Neural progenitor cell (in vitro differentiated cells): ENCODE data around the gene JPH3. TPM values are rescaled to one million over a fixed set of nuclear protein-coding genes. Genes with fewer than 3 reads are reported as not detected.

Source experiments
- DNase-seq: peaks from one replicate; pipeline ENCODE4 v3.0.0-alpha.2; 2016; ENCODE audit warnings: low spot score
- H2AFZ ChIP-seq: fragments of 200-600 bp; sonication (generic); replicated peaks from 2 replicates; pipeline ENCODE4 v1.6.1; 2016; ENCODE audit warnings: antibody characterized with exemption
- H3F3A ChIP-seq: fragments of 200-600 bp; sonication (generic); 2 replicates; pipeline ENCODE4 v1.6.1; 2016; ENCODE audit warnings: antibody characterized with exemption, low read depth
- H3K27ac ChIP-seq: fragments of 200-600 bp; sonication (generic); 2 replicates; pipeline ENCODE4 v1.5.1; 2016; ENCODE audit warnings: mild to moderate bottlenecking
- H3K27me3 ChIP-seq: fragments of 200-600 bp; sonication (generic); 2 replicates; pipeline ENCODE4 v1.6.1; 2016; ENCODE audit warnings: mild to moderate bottlenecking, moderate library complexity
- H3K36me3 ChIP-seq: fragments of 200-600 bp; sonication (generic); 2 replicates; pipeline ENCODE4 v1.5.1; 2016
- H3K4me1 ChIP-seq: fragments of 200-600 bp; sonication (generic); 2 replicates; pipeline ENCODE4 v1.6.1; 2016; ENCODE audit warnings: mixed run types
- H3K4me2 ChIP-seq: fragments of 200-600 bp; sonication (generic); 2 replicates; pipeline ENCODE4 v1.6.1; 2016
- H3K4me3 ChIP-seq: fragments of 200-600 bp; sonication (generic); 2 replicates; pipeline ENCODE4 v1.5.1; 2016
- H3K79me2 ChIP-seq: fragments of 200-600 bp; sonication (generic); 2 replicates; pipeline ENCODE4 v1.6.1; 2016; ENCODE audit warnings: low read depth
- H3K9ac ChIP-seq: fragments of 200-600 bp; sonication (generic); 2 replicates; pipeline ENCODE4 v1.6.1; 2016
- H3K9me3 ChIP-seq: fragments of 200-600 bp; sonication (generic); 2 replicates; pipeline ENCODE4 v1.5.1; 2016; ENCODE audit warnings: low read depth
- H4K20me1 ChIP-seq: fragments of 200-600 bp; sonication (generic); 2 replicates; pipeline ENCODE4 v1.6.1; 2016; ENCODE audit warnings: low read depth
- H3K27ac Mint-ChIP-seq: 3 replicates; pipeline ENCODE4 v1.8.0; 2021; ENCODE audit warnings: mixed read lengths
- H3K27me3 Mint-ChIP-seq: 2 replicates; pipeline ENCODE4 v1.8.0; 2022; ENCODE audit warnings: low read depth, mild to moderate bottlenecking, inconsistent platforms, moderate library complexity, mixed read lengths; ENCODE audit not compliant: insufficient read depth
- H3K36me3 Mint-ChIP-seq: 3 replicates; pipeline ENCODE4 v1.8.0; 2021; ENCODE audit warnings: mixed read lengths
- H3K4me1 Mint-ChIP-seq: 3 replicates; pipeline ENCODE4 v1.8.0; 2021; ENCODE audit warnings: mixed read lengths
- H3K4me3 Mint-ChIP-seq: 3 replicates; pipeline ENCODE4 v1.8.0; 2021; ENCODE audit warnings: mild to moderate bottlenecking, moderate library complexity, mixed read lengths
- H3K9me3 Mint-ChIP-seq: 3 replicates; pipeline ENCODE4 v1.8.0; 2020; ENCODE audit warnings: mixed read lengths
- EZH2 ChIP-seq: fragments of 200-600 bp; sonication (generic); IDR thresholded peaks from 2 replicates; pipeline ENCODE4 v1.6.1; 2017; ENCODE audit warnings: antibody characterized with exemption, mild to moderate bottlenecking, moderate library complexity
- EZH2phosphoT487 ChIP-seq: fragments of 200-600 bp; sonication (generic); IDR thresholded peaks from 2 replicates; pipeline ENCODE4 v1.6.1; 2017; ENCODE audit warnings: antibody characterized with exemption
- total RNA-seq: library from RNA; depleted of rRNA; stranded (reverse); fragments of >200 nt; gene quantifications from 2 replicates; pipeline ENCODE4 v1.2.3, GENCODE V29; 2015; ENCODE audit warnings: low replicate concordance
- TF ChIP-seq, protein P1 (sequence below): fragments of 200-600 bp; sonication (generic); IDR thresholded peaks from 2 replicates; pipeline ENCODE4 v1.5.1; 2017; ENCODE audit warnings: antibody characterized with exemption, mild to moderate bottlenecking

Gene JPH3
- total RNA-seq, 1 donor from 2014 or later: 7.1 TPM

DNA sequence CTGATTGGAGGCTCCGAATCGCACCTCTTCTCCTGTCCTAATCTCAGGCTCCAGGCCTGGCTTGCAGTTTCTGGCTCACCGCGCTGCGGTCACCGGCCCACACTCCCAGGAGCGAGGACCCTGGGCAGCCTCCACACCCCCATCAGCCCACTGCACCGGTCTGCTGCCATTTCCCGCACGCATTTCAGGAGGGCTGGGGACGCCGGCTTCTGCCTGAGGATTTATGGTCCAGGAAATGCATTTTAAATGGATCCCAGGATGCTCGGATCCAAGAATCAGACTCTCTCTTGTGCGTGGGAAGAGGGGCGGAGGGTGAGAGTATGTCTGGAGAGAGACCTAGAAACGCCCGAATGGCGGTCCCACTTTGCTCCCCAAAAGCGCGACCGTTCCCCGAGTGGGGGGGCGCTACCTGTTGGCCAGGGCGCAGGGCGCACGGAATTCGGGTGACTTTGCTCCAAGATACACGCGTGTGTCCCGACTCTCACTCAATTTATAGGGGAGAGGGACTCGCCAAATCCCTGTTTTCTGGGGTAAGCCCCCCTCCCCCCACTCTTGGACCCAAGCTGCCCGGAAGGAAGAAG, 817 bp upstream of the JPH3 start:
- no peaks in the 10 kb centered on the region for H3K36me3 ChIP-seq
- H3K4me3 ChIP-seq: peak overlapping the region; percentile 68
- Mint-ChIP-seq H3K27me3 (peaks cover 58% of the 10 kb centered on the region), H3K4me3 (peak overlapping the region; percentile 80), H3K4me1 (peaks cover 12% of the 10 kb centered on the region), H3K9me3 (no peaks in the 10 kb centered on the region), H3K27ac (no peak overlapping the region), H3K36me3 (no peaks in the 10 kb centered on the region)
- peak overlapping the region; percentile 94 for H3K4me2 ChIP-seq
- H3K9ac ChIP-seq: no peak overlapping the region
- H3K4me1 ChIP-seq: peaks cover 8% of the 10 kb centered on the region
- H3K79me2 ChIP-seq: peaks cover 19% of the 10 kb centered on the region
- no peak overlapping the region for H3K27ac ChIP-seq
- peaks cover 37% of the 10 kb centered on the region for H4K20me1 ChIP-seq
- H2AFZ ChIP-seq: peak overlapping the region; percentile 48
- H3K9me3 ChIP-seq: no peaks in the 10 kb centered on the region
- peaks cover 32% of the 10 kb centered on the region for H3F3A ChIP-seq
- DNase-seq: peak; percentile 43
- H3K27me3 ChIP-seq: peaks cover 63% of the 10 kb centered on the region
- TF ChIP-seq EZH2phosphoT487 (peak; percentile 34), EZH2 (no peak)

- H4K20me1 ChIP-seq: peaks cover 52% of the 10 kb centered on the region
- TF ChIP-seq EZH2 (peak; percentile 50), EZH2phosphoT487 (no peak)
- TF ChIP-seq, protein P1, sequence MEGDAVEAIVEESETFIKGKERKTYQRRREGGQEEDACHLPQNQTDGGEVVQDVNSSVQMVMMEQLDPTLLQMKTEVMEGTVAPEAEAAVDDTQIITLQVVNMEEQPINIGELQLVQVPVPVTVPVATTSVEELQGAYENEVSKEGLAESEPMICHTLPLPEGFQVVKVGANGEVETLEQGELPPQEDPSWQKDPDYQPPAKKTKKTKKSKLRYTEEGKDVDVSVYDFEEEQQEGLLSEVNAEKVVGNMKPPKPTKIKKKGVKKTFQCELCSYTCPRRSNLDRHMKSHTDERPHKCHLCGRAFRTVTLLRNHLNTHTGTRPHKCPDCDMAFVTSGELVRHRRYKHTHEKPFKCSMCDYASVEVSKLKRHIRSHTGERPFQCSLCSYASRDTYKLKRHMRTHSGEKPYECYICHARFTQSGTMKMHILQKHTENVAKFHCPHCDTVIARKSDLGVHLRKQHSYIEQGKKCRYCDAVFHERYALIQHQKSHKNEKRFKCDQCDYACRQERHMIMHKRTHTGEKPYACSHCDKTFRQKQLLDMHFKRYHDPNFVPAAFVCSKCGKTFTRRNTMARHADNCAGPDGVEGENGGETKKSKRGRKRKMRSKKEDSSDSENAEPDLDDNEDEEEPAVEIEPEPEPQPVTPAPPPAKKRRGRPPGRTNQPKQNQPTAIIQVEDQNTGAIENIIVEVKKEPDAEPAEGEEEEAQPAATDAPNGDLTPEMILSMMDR: no peak
- H3K4me2 ChIP-seq: peak overlapping the region; percentile 96
- peak overlapping the region; percentile 89 for H3K4me3 Mint-ChIP-seq
- H3K9me3 ChIP-seq: no peaks in the 10 kb centered on the region
- H3K27ac Mint-ChIP-seq: no peak overlapping the region
- peaks cover 60% of the 10 kb centered on the region for H3K27me3 ChIP-seq
- H3K4me3 ChIP-seq: peak overlapping the region; percentile 100
- H3K4me1 Mint-ChIP-seq: peaks cover 12% of the 10 kb centered on the region
- no peaks in the 10 kb centered on the region for H3K9me3 Mint-ChIP-seq
- no peaks in the 10 kb centered on the region for H3K36me3 Mint-ChIP-seq
- H3K9ac ChIP-seq: no peak overlapping the region
- peak; percentile 87 for DNase-seq
- H2AFZ ChIP-seq: peak overlapping the region; percentile 72
- no peaks in the 10 kb centered on the region for H3K36me3 ChIP-seq
- peaks cover 8% of the 10 kb centered on the region for H3K4me1 ChIP-seq
- H3K27me3 Mint-ChIP-seq: peaks cover 60% of the 10 kb centered on the region
- H3K79me2 ChIP-seq: peaks cover 19% of the 10 kb centered on the region
- peaks cover 32% of the 10 kb centered on the region for H3F3A ChIP-seq
- no peak overlapping the region for H3K27ac ChIP-seq
Observed at GRCh38 chr16:87602821-87603683, 744 bp downstream of the JPH3 start.

DNA sequence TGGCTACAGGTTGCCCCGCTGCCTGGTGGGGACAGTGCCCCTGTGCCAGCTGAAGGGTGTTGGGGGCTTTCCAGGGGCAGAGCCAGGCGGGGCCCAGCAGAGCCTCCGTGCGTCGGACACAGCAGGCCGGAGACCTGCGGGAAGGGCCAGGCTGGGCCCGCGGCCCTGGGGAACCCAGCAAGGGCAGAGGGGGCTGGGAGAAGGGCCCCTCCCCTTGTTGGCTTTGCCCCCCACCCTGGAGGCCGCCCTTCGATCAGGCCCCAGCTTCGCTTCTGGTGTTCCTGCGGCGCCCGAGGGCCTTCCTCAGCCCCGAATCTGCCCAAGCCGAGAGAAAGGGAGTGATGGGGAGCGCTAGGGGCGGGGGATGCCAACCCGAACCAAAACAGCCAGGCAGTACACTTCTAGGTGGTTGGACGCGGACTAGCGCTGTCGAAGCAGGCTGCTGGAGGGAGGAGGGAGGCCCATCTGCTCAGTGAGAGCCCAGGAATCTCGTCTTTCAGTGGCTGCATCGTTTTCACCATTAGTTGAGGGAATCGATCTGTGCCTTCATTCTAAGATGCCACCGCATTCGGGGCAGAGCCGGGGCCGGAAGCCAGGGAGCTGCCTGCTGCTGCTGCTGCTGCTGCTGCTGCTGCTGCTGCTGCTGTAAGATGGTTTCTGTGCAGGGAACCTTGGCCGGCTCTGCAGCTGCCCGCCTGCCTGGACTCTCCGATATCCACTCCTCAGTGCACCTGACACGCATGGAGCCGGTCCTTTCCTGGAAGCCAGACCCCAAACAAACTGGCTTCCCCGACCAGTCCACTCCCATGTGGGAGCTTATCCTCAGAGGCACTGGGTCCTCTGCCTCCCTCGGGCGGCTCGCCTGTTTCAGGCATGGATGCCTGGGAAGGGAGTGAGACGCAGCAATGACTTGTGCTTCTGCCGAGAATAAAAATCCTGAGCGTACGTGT, 1.7 kb downstream of the JPH3 start:
- Histone ChIP-seq H3K9me3 (no peaks in the 10 kb centered on the region), H3K27me3 (peaks cover 52% of the 10 kb centered on the region), H3K4me3 (peak overlapping the region; percentile 100), H3K4me2 (peak overlapping the region; percentile 96), H3K4me1 (peaks cover 8% of the 10 kb centered on the region), H4K20me1 (peaks cover 61% of the 10 kb centered on the region), H3K9ac (no peak overlapping the region), H3K79me2 (peaks cover 19% of the 10 kb centered on the region), H3K36me3 (no peaks in the 10 kb centered on the region), H3K27ac (no peak overlapping the region), H2AFZ (no peak overlapping the region), H3F3A (peaks cover 32% of the 10 kb centered on the region)
- no peaks in the 10 kb centered on the region for H3K9me3 Mint-ChIP-seq
- H3K36me3 Mint-ChIP-seq: no peaks in the 10 kb centered on the region
- no peak for TF ChIP-seq EZH2
- TF ChIP-seq EZH2phosphoT487: no peak
- TF ChIP-seq, protein P1: no peak
- peak; percentile 72 for DNase-seq
- H3K4me3 Mint-ChIP-seq: peak overlapping the region; percentile 89
- H3K27ac Mint-ChIP-seq: no peak overlapping the region
- peaks cover 65% of the 10 kb centered on the region for H3K27me3 Mint-ChIP-seq
- peaks cover 12% of the 10 kb centered on the region for H3K4me1 Mint-ChIP-seq
